K562 (cell line): Measurements from ENCODE around the gene HYAL1. TPM values are rescaled to one million over a fixed set of nuclear protein-coding genes. Genes with fewer than 3 reads are reported as not detected.
A peak's percentile ranks its signal among the peaks of the same experiment; 100 is the strongest.

Experiments
- ATAC-seq: fragments of 200-7000 bp; cut with Tn5 transposase; 3 replicates; pipeline ENCODE4 v1.9.1; 2020; ENCODE audit warnings: moderate library complexity
- BruUV-seq: library from RNA; stranded (reverse); fragments of 400-500 nt; replicated peaks from 2 replicates; lab custom pipeline; 2021; lab: Mats Ljungman, UMichigan
- CTCF ChIA-PET: fragments of 300-600 bp; formaldehyde crosslinking; extraction: SDS; loops from one replicate; lab custom pipeline; 2021; ENCODE audit warnings: low intra/inter-chr PET ratio; lab: Yijun Ruan, JAX
- POLR2A ChIA-PET: fragments of 300-600, 350-650 bp; sonication (Branson Sonifier 250); formaldehyde crosslinking; extraction: SDS; loops from one replicate; lab custom pipeline; 2021; ENCODE audit warnings: antibody characterized with exemption, inconsistent platforms; lab: Yijun Ruan, JAX
- DNase-seq, 4 experiments: peaks; one replicate each; pipeline versions ENCODE4 v3.0.0 to v3.0.0-alpha.2; 2011 to 2018; ENCODE audit warnings: low spot score in 3 of 4, mixed read lengths in 3 of 4; ENCODE audit errors: extremely low read depth in 1 of 4
- FAIRE-seq: peaks from 2 replicates; lab custom pipeline; 2011; peaks lifted over from hg19 to GRCh38; lab: Jason Lieb, UNC
- H2AFZ ChIP-seq: 2 replicates; pipeline ENCODE4 v1.6.0; 2011; ENCODE audit warnings: low read depth, low read length, control low read depth, inconsistent platforms
- H3K27ac ChIP-seq: fragments of 200-600 bp; 3 replicates; pipeline ENCODE4 v1.8.0; 2011; ENCODE audit warnings: low read depth, mild to moderate bottlenecking, control low read depth, inconsistent platforms, low read length, moderate library complexity, mixed read lengths; ENCODE audit errors: extremely low read depth
- H3K27me3 ChIP-seq, 2 experiments: fragments of 300-600 bp in 1 of 2; 2 replicates in 1 of 2; 3 replicates in 1 of 2; pipeline versions ENCODE4 v1.6.0 to v1.8.0; 2011; ENCODE audit warnings: inconsistent platforms in 2 of 2, low read length in 2 of 2, mild to moderate bottlenecking in 1 of 2, mixed read lengths in 1 of 2, moderate library complexity in 1 of 2; ENCODE audit not compliant: control insufficient read depth in 2 of 2, insufficient read depth in 2 of 2
- H3K36me3 ChIP-seq: fragments of 300-600 bp; 3 replicates; pipeline ENCODE4 v1.8.0; 2011; ENCODE audit warnings: mild to moderate bottlenecking, low read length, inconsistent platforms; ENCODE audit not compliant: control insufficient read depth, insufficient read depth
- H3K4me1 ChIP-seq, 2 experiments: fragments of 200-600 bp in 1 of 2; replicated peaks in 1 of 2; 2 replicates in 1 of 2; 3 replicates in 1 of 2; pipeline versions ENCODE4 v1.5.1 to v1.8.0; 2011; ENCODE audit warnings: inconsistent platforms in 2 of 2, low read length in 2 of 2, mild to moderate bottlenecking in 1 of 2, mixed read lengths in 1 of 2, moderate library complexity in 1 of 2; ENCODE audit not compliant: control insufficient read depth in 2 of 2, insufficient read depth in 2 of 2
- H3K4me2 ChIP-seq: 2 replicates; pipeline ENCODE4 v1.6.1; 2011; ENCODE audit warnings: low read length, control low read depth, inconsistent platforms, mixed read lengths; ENCODE audit not compliant: insufficient read depth
- H3K4me3 ChIP-seq: fragments of 200-600 bp; sonication (generic), shearing (Covaris generic); 2 replicates; pipeline ENCODE4 v1.5.1; 2016; ENCODE audit warnings: control low read depth, inconsistent platforms
- H3K79me2 ChIP-seq: fragments of 200-600 bp; 3 replicates; pipeline ENCODE4 v1.8.0; 2011; ENCODE audit warnings: low read length, inconsistent platforms; ENCODE audit not compliant: control insufficient read depth, insufficient read depth
- H3K9ac ChIP-seq, 2 experiments: 2 replicates each; pipeline versions ENCODE4 v1.6.0 to v1.6.1; 2011; ENCODE audit warnings: low read depth in 2 of 2, low read length in 2 of 2, control low read depth in 1 of 2, inconsistent platforms in 1 of 2, mild to moderate bottlenecking in 1 of 2, mixed read lengths in 1 of 2; ENCODE audit not compliant: insufficient read depth in 1 of 2
- H3K9me1 ChIP-seq: one replicate; pipeline ENCODE4 v1.6.0; 2011; ENCODE audit warnings: inconsistent platforms, mild to moderate bottlenecking, low read length, moderate library complexity; ENCODE audit not compliant: control insufficient read depth, insufficient read depth
- H3K9me3 ChIP-seq: replicated peaks from 2 replicates; pipeline ENCODE4 v1.5.1; 2011; ENCODE audit warnings: low read depth, low read length, inconsistent platforms; ENCODE audit not compliant: control insufficient read depth, insufficient read depth
- H4K20me1 ChIP-seq: replicated peaks from 2 replicates; pipeline ENCODE4 v1.6.1; 2011; ENCODE audit warnings: low read length, inconsistent platforms, mixed read lengths; ENCODE audit not compliant: control insufficient read depth, insufficient read depth
- POLR2G ChIP-seq: fragments of 200-400 bp; formaldehyde crosslinking; IDR thresholded peaks from 2 replicates; pipeline ENCODE4 v1.6.1; 2017; ENCODE audit warnings: low read depth, mild to moderate bottlenecking, antibody characterized with exemption, low read length, moderate library complexity
- ZFP36 ChIP-seq: fragments of 150-350 bp; IDR thresholded peaks from 2 replicates; pipeline ENCODE4 v1.6.1; 2018; ENCODE audit warnings: low read length, low read depth; ENCODE audit not compliant: partially characterized antibody
- WGBS: fragments of 100-300 bp; shearing (Covaris generic); methylation state at CpG from one replicate; pipeline ENCODE4 v1.1.6; 2016; ENCODE audit warnings: low coverage, mixed read lengths; ENCODE audit not compliant: insufficient coverage; ENCODE audit errors: missing lambda C conversion rate; 5-methylcytosine and 5-hydroxymethylcytosine counted together
- in situ Hi-C: fragments of 300-500 bp; cut with MboI; formaldehyde crosslinking; loops from 4 replicates; pipeline ENCODE4 v1.15.0; 2018; ENCODE audit warnings: inconsistent platforms, mixed read lengths
- intact Hi-C: fragments of 100-400 bp; cut with micrococcal nuclease; formaldehyde crosslinking; loops from 2 replicates; pipeline ENCODE4 v1.14.2; 2022
- polyA plus RNA-seq, 8 experiments: library from polyadenylated mRNA; depleted of rRNA in 4 of 8; stranded (reverse) in 5 of 8; unstranded in 3 of 8; fragments of >200 nt; fragmentation: Nextera tagmentation in 2 of 8; fragmentation: Illumina TruSeq in 1 of 8; extraction: Ambion mirVana in 2 of 8; extraction: Trizol in 1 of 8; gene quantifications; 2 replicates each; pipeline versions ENCODE4 v1.2.1 to v1.2.3, GENCODE V29; 2011 to 2014; ENCODE audit warnings: inconsistent platforms in 1 of 8, missing spikeins in 1 of 8
- total RNA-seq, 7 experiments: library from RNA; depleted of rRNA in 6 of 7; stranded (reverse); fragments of >200 nt in 6 of 7; fragmentation: Illumina TruSeq in 2 of 7; extraction: Trizol in 2 of 7; gene quantifications; 2 replicates each; pipeline versions ENCODE4 v1.2.1 to v1.2.3, GENCODE V29; 2011 to 2021; ENCODE audit warnings: low replicate concordance in 1 of 7
- TF ChIP-seq, protein P1 (sequence below): fragments of 200-800 bp; sonication (Bioruptor generic); IDR thresholded peaks from 2 replicates; pipeline ENCODE4 v1.6.1; 2017; ENCODE audit warnings: missing genetic modification characterization, missing compliant biosample characterization

The HYAL1 gene
- total and polyA plus RNA-seq, 9 of the 15 experiments (the other 6 are each of a cell fraction or from before 2014, with no cell fraction given), result 1.4 to 8.5 (median 4.7) TPM

DNA sequence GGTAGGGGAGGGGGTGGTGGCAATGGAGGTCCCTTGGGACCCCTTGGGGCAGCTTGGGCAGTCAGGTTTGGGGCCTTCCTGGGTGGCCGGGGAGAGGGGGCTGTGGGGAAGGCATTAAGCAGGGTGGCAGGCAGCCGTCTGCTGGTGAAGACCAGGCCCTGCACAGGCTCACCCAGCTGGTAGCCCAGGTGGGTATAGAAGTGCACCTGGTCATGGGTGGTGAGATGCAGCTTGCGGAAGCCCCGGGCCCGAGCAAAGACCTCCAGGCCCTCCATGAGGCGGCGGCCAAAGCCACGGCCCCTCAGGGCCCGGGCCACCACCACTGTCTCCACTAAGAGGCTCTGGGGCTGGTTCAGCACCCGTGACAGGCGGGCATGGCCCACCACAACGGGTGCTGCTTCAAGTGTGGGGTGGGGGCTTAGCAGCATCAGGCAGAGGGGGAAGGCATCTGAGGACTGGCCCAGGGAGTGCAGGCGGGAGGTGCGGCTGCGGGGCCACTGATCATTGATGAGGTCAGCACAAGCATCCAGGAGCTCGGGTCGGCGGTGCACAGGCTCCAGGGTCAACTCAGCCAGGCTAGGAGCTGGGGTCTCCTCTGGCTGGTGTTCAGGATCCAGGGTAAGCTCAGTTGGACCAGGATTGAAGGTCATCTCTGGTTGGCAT, 6.5 kb downstream of the HYAL1 start:
- DNase-seq (no peak), FAIRE-seq (no peak), ATAC-seq (no peak)
- Histone ChIP-seq H3K9me1 (no peaks in the 10 kb centered on the region), H3K36me3 (peaks cover 19% of the 10 kb centered on the region; the same call in 2 of the 3 replicates), H3K79me2 (peaks cover 40% of the 10 kb centered on the region), H4K20me1 (no peaks in the 10 kb centered on the region), H3K4me3 (no peak overlapping the region), H3K27me3 (no peaks in the 10 kb centered on the region), H3K27ac (no peak overlapping the region), H3K9ac (peak overlapping the region in 1 of 2 experiments; percentile 97; a peak in 2 of 4 replicates), H3K4me1 (peaks cover 27 to 69% of the 10 kb centered on the region in 2 experiments; a peak in 4 of 5 replicates), H3K9me3 (no peaks in the 10 kb centered on the region), H3K4me2 (no peak overlapping the region), H2AFZ (no peak overlapping the region)
- 0 out of 2 replicates have a peak, but pooled peaks have one; percentile 21 for TF ChIP-seq POLR2G
- TF ChIP-seq, protein P1, sequence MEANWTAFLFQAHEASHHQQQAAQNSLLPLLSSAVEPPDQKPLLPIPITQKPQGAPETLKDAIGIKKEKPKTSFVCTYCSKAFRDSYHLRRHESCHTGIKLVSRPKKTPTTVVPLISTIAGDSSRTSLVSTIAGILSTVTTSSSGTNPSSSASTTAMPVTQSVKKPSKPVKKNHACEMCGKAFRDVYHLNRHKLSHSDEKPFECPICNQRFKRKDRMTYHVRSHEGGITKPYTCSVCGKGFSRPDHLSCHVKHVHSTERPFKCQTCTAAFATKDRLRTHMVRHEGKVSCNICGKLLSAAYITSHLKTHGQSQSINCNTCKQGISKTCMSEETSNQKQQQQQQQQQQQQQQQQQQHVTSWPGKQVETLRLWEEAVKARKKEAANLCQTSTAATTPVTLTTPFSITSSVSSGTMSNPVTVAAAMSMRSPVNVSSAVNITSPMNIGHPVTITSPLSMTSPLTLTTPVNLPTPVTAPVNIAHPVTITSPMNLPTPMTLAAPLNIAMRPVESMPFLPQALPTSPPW (CRISPR knock-in tag), result no peak
- TF ChIP-seq ZFP36, result no peak
- no TSS peak for BruUV-seq
- intact Hi-C loops (no loop called here), in situ Hi-C loops (no loop called here)
- 91% methylated on average over 7 of the region's 18 CpGs for WGBS
- ChIA-PET POLR2A (interaction anchor here (0.6 kb wide), 2 partner anchors 10 to 1220 kb away, joined by 3 to 4 read pairs; no protein-coding TSS in a partner anchor), CTCF (no interaction called here)
